ENCODE results near the gene MAPK10.

DNA sequence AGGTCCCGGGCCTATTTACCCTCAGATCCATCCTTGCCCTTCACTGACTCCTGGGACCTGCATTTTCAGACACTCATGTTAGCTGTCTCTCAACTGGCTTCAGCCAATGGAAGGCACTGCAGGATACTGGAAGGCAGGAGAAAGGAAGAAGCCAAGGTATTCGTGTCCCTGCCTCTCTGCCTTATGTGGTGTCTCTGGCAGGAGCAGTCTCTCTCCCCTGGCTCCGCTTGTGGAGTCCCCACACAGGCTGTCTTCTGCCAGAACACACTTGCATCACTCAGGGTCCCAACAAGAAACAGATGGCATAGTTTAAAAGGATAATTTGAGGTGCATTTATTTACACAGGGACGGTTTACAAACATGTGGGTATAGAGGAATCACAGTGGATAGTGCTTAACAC lies 21.6 kb upstream of the MAPK10 start:
- TF ChIP-seq POLR2AphosphoS5 (IDR thresholded peaks at IDR 0.05) (no peak), POLR2A (IDR thresholded peaks at IDR 0.05) (no peak)
- TF ChIP-seq, protein P1, sequence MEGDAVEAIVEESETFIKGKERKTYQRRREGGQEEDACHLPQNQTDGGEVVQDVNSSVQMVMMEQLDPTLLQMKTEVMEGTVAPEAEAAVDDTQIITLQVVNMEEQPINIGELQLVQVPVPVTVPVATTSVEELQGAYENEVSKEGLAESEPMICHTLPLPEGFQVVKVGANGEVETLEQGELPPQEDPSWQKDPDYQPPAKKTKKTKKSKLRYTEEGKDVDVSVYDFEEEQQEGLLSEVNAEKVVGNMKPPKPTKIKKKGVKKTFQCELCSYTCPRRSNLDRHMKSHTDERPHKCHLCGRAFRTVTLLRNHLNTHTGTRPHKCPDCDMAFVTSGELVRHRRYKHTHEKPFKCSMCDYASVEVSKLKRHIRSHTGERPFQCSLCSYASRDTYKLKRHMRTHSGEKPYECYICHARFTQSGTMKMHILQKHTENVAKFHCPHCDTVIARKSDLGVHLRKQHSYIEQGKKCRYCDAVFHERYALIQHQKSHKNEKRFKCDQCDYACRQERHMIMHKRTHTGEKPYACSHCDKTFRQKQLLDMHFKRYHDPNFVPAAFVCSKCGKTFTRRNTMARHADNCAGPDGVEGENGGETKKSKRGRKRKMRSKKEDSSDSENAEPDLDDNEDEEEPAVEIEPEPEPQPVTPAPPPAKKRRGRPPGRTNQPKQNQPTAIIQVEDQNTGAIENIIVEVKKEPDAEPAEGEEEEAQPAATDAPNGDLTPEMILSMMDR (IDR thresholded peaks at IDR 0.05): no peak

Measured in prostate gland (tissue), 2 donors.